ENCODE measurements around the gene ADAM23. TPM values are rescaled to one million over a fixed set of nuclear protein-coding genes. Genes with fewer than 3 reads are reported as not detected.

The ADAM23 gene
- total and polyA plus RNA-seq, 5 donors from 2014 or later: 0.10 to 0.79 TPM; not detected in 3

- peaks cover 2% of the 10 kb centered on the region for H3K27me3 ChIP-seq (ENCODE audit: control insufficient read depth, insufficient read depth, low read length)
- no peaks in the 10 kb centered on the region for H3K4me1 ChIP-seq (ENCODE audit: control insufficient read depth, insufficient read depth, low read length, poor library complexity, severe bottlenecking)
- H3K4me3 Mint-ChIP-seq: no peak overlapping the region
- no peak overlapping the region for H3K27ac ChIP-seq (ENCODE audit: insufficient read depth, low read length, poor library complexity, severe bottlenecking)
- DNase-seq (no peak), ATAC-seq (ENCODE audit: low read depth in 2 of 2) (no peak)
- H3K27ac Mint-ChIP-seq: no peak overlapping the region
- peaks cover 0 to 6% (median 0%) of the 10 kb centered on the region in 7 donors for H3K9me3 Mint-ChIP-seq
- H3K4me1 Mint-ChIP-seq: no peaks in the 10 kb centered on the region
- H3K27me3 Mint-ChIP-seq: peaks cover 9% of the 10 kb centered on the region
- no peak overlapping the region for H3K4me3 ChIP-seq (ENCODE audit: low read depth, low read length)
- no peaks in the 10 kb centered on the region for H3K9me3 ChIP-seq (ENCODE audit: control insufficient read depth in 2 of 2, low read length in 2 of 2)
- H3K36me3 ChIP-seq (ENCODE audit: control insufficient read depth, insufficient read depth, low read length): no peaks in the 10 kb centered on the region
- H3K36me3 Mint-ChIP-seq: no peaks in the 10 kb centered on the region
These were observed 8.9 kb downstream of the ADAM23 start for GRCh38 chr2:206452242-206452641.

- H3K27ac ChIP-seq (ENCODE audit: insufficient read depth, low read length, poor library complexity, severe bottlenecking): no peak overlapping the region
- no peaks in the 10 kb centered on the region for H3K27me3 ChIP-seq (ENCODE audit: control insufficient read depth, insufficient read depth, low read length)
- no peaks in the 10 kb centered on the region for H3K9me3 ChIP-seq (ENCODE audit: control insufficient read depth in 2 of 2, low read length in 2 of 2)
These were observed 9.4 kb downstream of the ADAM23 start for GRCh38 chr2:206452750-206453149.

GRCh38 chr2:206456078-206456754 lies 12.9 kb downstream of the ADAM23 start:
- Histone ChIP-seq H3K9me3 (ENCODE audit: control insufficient read depth in 2 of 2, low read length in 2 of 2) (no peaks in the 10 kb centered on the region), H3K4me3 (ENCODE audit: low read depth, low read length) (no peak overlapping the region), H3K27ac (ENCODE audit: insufficient read depth, low read length, poor library complexity, severe bottlenecking) (no peak overlapping the region), H3K36me3 (ENCODE audit: control insufficient read depth, insufficient read depth, low read length) (no peaks in the 10 kb centered on the region), H3K27me3 (ENCODE audit: control insufficient read depth, insufficient read depth, low read length) (peaks cover 5% of the 10 kb centered on the region), H3K4me1 (ENCODE audit: control insufficient read depth, insufficient read depth, low read length, poor library complexity, severe bottlenecking) (no peaks in the 10 kb centered on the region)
- peaks cover 12% of the 10 kb centered on the region for H3K27me3 Mint-ChIP-seq
- ATAC-seq (ENCODE audit: low read depth in 2 of 2) (no peak), DNase-seq (no peak)
- no peak overlapping the region for H3K27ac Mint-ChIP-seq
- no peak overlapping the region for H3K4me3 Mint-ChIP-seq
- H3K4me1 Mint-ChIP-seq: no peaks in the 10 kb centered on the region
- no peaks in the 10 kb centered on the region for H3K36me3 Mint-ChIP-seq
- H3K9me3 Mint-ChIP-seq: peaks cover 0 to 4% (median 0%) of the 10 kb centered on the region in 7 donors

More at GRCh38 chr2:206452750-206453149, 9.4 kb downstream of the ADAM23 start:
- no peaks in the 10 kb centered on the region for H3K4me1 Mint-ChIP-seq
- H3K9me3 Mint-ChIP-seq: peaks cover 0 to 6% (median 0%) of the 10 kb centered on the region in 7 donors
- no peak overlapping the region for H3K27ac Mint-ChIP-seq
- H3K36me3 Mint-ChIP-seq: no peaks in the 10 kb centered on the region
- peaks cover 8% of the 10 kb centered on the region for H3K27me3 Mint-ChIP-seq
- H3K4me3 Mint-ChIP-seq: no peak overlapping the region
- no peaks in the 10 kb centered on the region for H3K4me1 ChIP-seq (ENCODE audit: control insufficient read depth, insufficient read depth, low read length, poor library complexity, severe bottlenecking)
- no peak for DNase-seq
- no peak overlapping the region for H3K4me3 ChIP-seq (ENCODE audit: low read depth, low read length)
- no peaks in the 10 kb centered on the region for H3K36me3 ChIP-seq (ENCODE audit: control insufficient read depth, insufficient read depth, low read length)
- ATAC-seq (ENCODE audit: low read depth in 2 of 2): no peak

DNA sequence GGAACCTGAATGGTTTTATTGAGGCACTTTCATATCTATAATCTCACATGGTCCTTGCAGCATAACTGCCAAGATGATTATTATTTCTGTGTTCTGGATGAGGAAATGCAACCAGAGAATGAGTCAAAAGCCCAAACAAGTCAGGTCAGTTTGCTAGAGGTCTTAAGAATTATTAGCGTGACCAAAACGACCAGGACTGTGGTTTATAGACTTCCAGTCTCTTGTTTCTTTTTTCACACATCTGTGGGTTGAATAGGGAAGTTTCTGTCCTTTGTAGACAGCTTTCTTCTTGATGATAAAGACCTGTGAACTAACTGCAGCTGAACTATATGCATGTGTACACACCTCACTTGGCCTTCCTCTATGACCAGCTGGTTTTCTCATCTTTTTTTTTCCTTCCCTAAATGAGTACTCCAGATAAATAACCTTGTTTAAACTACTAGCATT lies 13.9 kb downstream of the ADAM23 start:
- Mint-ChIP-seq H3K9me3 (peaks cover 0 to 5% (median under 1%) of the 10 kb centered on the region in 7 donors), H3K27me3 (peaks cover 8% of the 10 kb centered on the region), H3K27ac (no peak overlapping the region), H3K4me1 (no peaks in the 10 kb centered on the region), H3K36me3 (no peaks in the 10 kb centered on the region), H3K4me3 (no peak overlapping the region)
- no peaks in the 10 kb centered on the region for H3K4me1 ChIP-seq (ENCODE audit: control insufficient read depth, insufficient read depth, low read length, poor library complexity, severe bottlenecking)
- H3K27ac ChIP-seq (ENCODE audit: insufficient read depth, low read length, poor library complexity, severe bottlenecking): no peak overlapping the region
- DNase-seq (no peak), ATAC-seq (ENCODE audit: low read depth in 2 of 2) (no peak)
- no peaks in the 10 kb centered on the region for H3K9me3 ChIP-seq (ENCODE audit: control insufficient read depth in 2 of 2, low read length in 2 of 2)
- H3K36me3 ChIP-seq (ENCODE audit: control insufficient read depth, insufficient read depth, low read length): no peaks in the 10 kb centered on the region
- H3K27me3 ChIP-seq (ENCODE audit: control insufficient read depth, insufficient read depth, low read length): peaks cover 5% of the 10 kb centered on the region
- H3K4me3 ChIP-seq (ENCODE audit: low read depth, low read length): no peak overlapping the region

- no peaks in the 10 kb centered on the region for H3K4me1 Mint-ChIP-seq
- ATAC-seq (ENCODE audit: low read depth in 2 of 2): no peak
- no peak overlapping the region for H3K27ac Mint-ChIP-seq
- Histone ChIP-seq H3K27me3 (ENCODE audit: control insufficient read depth, insufficient read depth, low read length) (peaks cover 8% of the 10 kb centered on the region), H3K9me3 (ENCODE audit: control insufficient read depth in 2 of 2, low read length in 2 of 2) (no peaks in the 10 kb centered on the region), H3K4me1 (ENCODE audit: control insufficient read depth, insufficient read depth, low read length, poor library complexity, severe bottlenecking) (no peaks in the 10 kb centered on the region), H3K36me3 (ENCODE audit: control insufficient read depth, insufficient read depth, low read length) (no peaks in the 10 kb centered on the region), H3K27ac (ENCODE audit: insufficient read depth, low read length, poor library complexity, severe bottlenecking) (no peak overlapping the region), H3K4me3 (ENCODE audit: low read depth, low read length) (no peak overlapping the region)
- no peaks in the 10 kb centered on the region for H3K36me3 Mint-ChIP-seq
- H3K9me3 Mint-ChIP-seq: peaks cover 0 to 5% (median 3%) of the 10 kb centered on the region in 7 donors
- no peak overlapping the region for H3K4me3 Mint-ChIP-seq
- DNase-seq: no peak
- H3K27me3 Mint-ChIP-seq: peaks cover 8% of the 10 kb centered on the region
These were observed 19.0 kb downstream of the ADAM23 start for GRCh38 chr2:206462240-206462854.

DNA sequence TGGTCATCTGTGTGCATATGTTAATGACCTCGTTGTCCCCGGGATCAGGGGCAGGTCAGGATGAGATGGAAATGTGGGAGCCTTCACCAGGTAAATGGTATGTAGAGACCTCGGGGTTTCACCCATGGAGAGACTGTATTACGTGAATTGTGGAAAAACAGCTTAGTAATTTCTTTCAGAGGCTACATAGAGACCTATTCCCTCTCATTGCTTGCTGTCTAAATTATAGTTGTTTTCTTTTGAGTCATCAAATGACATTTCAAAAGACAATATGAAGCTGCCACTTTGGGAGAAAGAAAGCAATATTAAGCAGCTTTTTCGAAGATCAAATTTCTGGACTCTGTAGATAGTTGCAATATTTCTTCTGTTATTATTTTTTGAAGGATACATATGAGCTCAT lies 20.4 kb downstream of the ADAM23 start:
- H3K4me3 Mint-ChIP-seq: no peak overlapping the region
- peaks cover 8% of the 10 kb centered on the region for H3K27me3 Mint-ChIP-seq
- Histone ChIP-seq H3K27me3 (ENCODE audit: control insufficient read depth, insufficient read depth, low read length) (peaks cover 3% of the 10 kb centered on the region), H3K4me1 (ENCODE audit: control insufficient read depth, insufficient read depth, low read length, poor library complexity, severe bottlenecking) (no peaks in the 10 kb centered on the region), H3K4me3 (ENCODE audit: low read depth, low read length) (no peak overlapping the region), H3K27ac (ENCODE audit: insufficient read depth, low read length, poor library complexity, severe bottlenecking) (no peak overlapping the region), H3K9me3 (ENCODE audit: control insufficient read depth in 2 of 2, low read length in 2 of 2) (no peaks in the 10 kb centered on the region), H3K36me3 (ENCODE audit: control insufficient read depth, insufficient read depth, low read length) (no peaks in the 10 kb centered on the region)
- H3K27ac Mint-ChIP-seq: no peak overlapping the region
- no peaks in the 10 kb centered on the region for H3K4me1 Mint-ChIP-seq
- no peaks in the 10 kb centered on the region for H3K36me3 Mint-ChIP-seq
- no peak for DNase-seq
- peaks cover 0 to 9% (median 7%) of the 10 kb centered on the region in 7 donors for H3K9me3 Mint-ChIP-seq
- ATAC-seq (ENCODE audit: low read depth in 2 of 2): no peak

GRCh38 chr2:206464597-206464996 lies 21.3 kb downstream of the ADAM23 start:
- peaks cover 8% of the 10 kb centered on the region for H3K27me3 Mint-ChIP-seq
- H3K4me1 Mint-ChIP-seq: no peaks in the 10 kb centered on the region
- Histone ChIP-seq H3K27me3 (ENCODE audit: control insufficient read depth, insufficient read depth, low read length) (peaks cover 3% of the 10 kb centered on the region), H3K9me3 (ENCODE audit: control insufficient read depth in 2 of 2, low read length in 2 of 2) (no peaks in the 10 kb centered on the region), H3K36me3 (ENCODE audit: control insufficient read depth, insufficient read depth, low read length) (no peaks in the 10 kb centered on the region), H3K4me1 (ENCODE audit: control insufficient read depth, insufficient read depth, low read length, poor library complexity, severe bottlenecking) (no peaks in the 10 kb centered on the region), H3K4me3 (ENCODE audit: low read depth, low read length) (no peak overlapping the region), H3K27ac (ENCODE audit: insufficient read depth, low read length, poor library complexity, severe bottlenecking) (no peak overlapping the region)
- H3K4me3 Mint-ChIP-seq: no peak overlapping the region
- H3K9me3 Mint-ChIP-seq: peaks cover 4 to 10% (median 7%) of the 10 kb centered on the region in 7 donors
- H3K27ac Mint-ChIP-seq: no peak overlapping the region
- DNase-seq (no peak), ATAC-seq (ENCODE audit: low read depth in 2 of 2) (no peak)
- no peaks in the 10 kb centered on the region for H3K36me3 Mint-ChIP-seq

All from CD4-positive, CD25-positive, alpha-beta regulatory T cell (primary cell).